ENCODE measurements around the gene ADCY1.

The ADCY1 gene

GRCh38 chr7:45679516-45679915 is 105.3 kb downstream of the ADCY1 start:
- no peak for FAIRE-seq

- FAIRE-seq, result no peak
These were observed 106.6 kb downstream of the ADCY1 start for GRCh38 chr7:45680776-45681175.

GRCh38 chr7:45681596-45682357 is 107.6 kb downstream of the ADCY1 start:
- no peak for FAIRE-seq

GRCh38 chr7:45682358-45682735 is 108.2 kb downstream of the ADCY1 start:
- FAIRE-seq, result no peak

GRCh38 chr7:45682836-45683555 is 108.8 kb downstream of the ADCY1 start:
- FAIRE-seq, result no peak

GRCh38 chr7:45683556-45684148 is 109.5 kb downstream of the ADCY1 start:
- no peak for FAIRE-seq

GRCh38 chr7:45684910-45685618 is 110.9 kb downstream of the ADCY1 start:
- no peak for FAIRE-seq

GRCh38 chr7:45685619-45686240 is 111.6 kb downstream of the ADCY1 start:
- FAIRE-seq, result no peak

GRCh38 chr7:45686441-45687184 is 112.4 kb downstream of the ADCY1 start:
- FAIRE-seq, result no peak

- no peak for FAIRE-seq
These were observed 113.0 kb downstream of the ADCY1 start for GRCh38 chr7:45687185-45687560.

GRCh38 chr7:45687721-45688120 is 113.6 kb downstream of the ADCY1 start:
- no peak for FAIRE-seq

GRCh38 chr7:45688382-45688781 is 114.2 kb downstream of the ADCY1 start:
- no peak for FAIRE-seq

- no peak for FAIRE-seq
These were observed 115.0 kb downstream of the ADCY1 start for GRCh38 chr7:45689011-45689796.

- no peak for FAIRE-seq
These were observed 115.9 kb downstream of the ADCY1 start for GRCh38 chr7:45689797-45690761.

GRCh38 chr7:45690762-45691150 is 116.6 kb downstream of the ADCY1 start:
- no peak for FAIRE-seq

GRCh38 chr7:45691155-45691656 is 117.0 kb downstream of the ADCY1 start:
- no peak for FAIRE-seq

GRCh38 chr7:45692031-45692430 is 117.9 kb downstream of the ADCY1 start:
- FAIRE-seq, result no peak

- FAIRE-seq, result no peak
These were observed 121.3 kb downstream of the ADCY1 start for GRCh38 chr7:45695249-45695995.

- no peak for FAIRE-seq
These were observed 122.3 kb downstream of the ADCY1 start for GRCh38 chr7:45696476-45696875.
